HG03159 (cell line): ENCODE measurements around the gene EPHA2.
"Not testable (repeated sequence)": the region's sequence is repeated elsewhere in the genome, so short reads cannot be mapped to it uniquely, and the experiment has no call there.

Experiments used
- ATAC-seq: cut with Tn5 transposase; IDR thresholded peaks from one replicate; pipeline ENCODE4 v1.9.1; 2021; ENCODE audit warnings: mild to moderate bottlenecking, moderate library complexity; ENCODE audit not compliant: unreplicated experiment

The EPHA2 gene

GRCh38 chr1:16168622-16169360 is 12.9 kb upstream of the EPHA2 start:
- no peak for ATAC-seq

GRCh38 chr1:16168144-16168495 is 12.3 kb upstream of the EPHA2 start:
- ATAC-seq, result not testable (repeated sequence)

GRCh38 chr1:16167331-16168143 is 11.7 kb upstream of the EPHA2 start:
- no peak for ATAC-seq

GRCh38 chr1:16166117-16166516 is 10.2 kb upstream of the EPHA2 start:
- no peak for ATAC-seq

- no peak for ATAC-seq
These were observed 9.7 kb upstream of the EPHA2 start for GRCh38 chr1:16165548-16165947.

- no peak for ATAC-seq
These were observed 9.2 kb upstream of the EPHA2 start for GRCh38 chr1:16165073-16165364.

GRCh38 chr1:16164213-16165072 is 8.6 kb upstream of the EPHA2 start:
- no peak for ATAC-seq

GRCh38 chr1:16163608-16164212 is 7.8 kb upstream of the EPHA2 start:
- not testable (repeated sequence) for ATAC-seq

- ATAC-seq, result no peak
These were observed 6.4 kb upstream of the EPHA2 start for GRCh38 chr1:16162163-16162822.

GRCh38 chr1:16161717-16162116 is 5.8 kb upstream of the EPHA2 start:
- no peak for ATAC-seq

- no peak for ATAC-seq
These were observed 3.3 kb upstream of the EPHA2 start for GRCh38 chr1:16158993-16159831.

GRCh38 chr1:16158025-16158424 is 2.2 kb upstream of the EPHA2 start:
- ATAC-seq, result no peak

GRCh38 chr1:16156848-16157495 is 1.1 kb upstream of the EPHA2 start:
- ATAC-seq, result no peak

- no peak for ATAC-seq
These were observed 1.7 kb downstream of the EPHA2 start for GRCh38 chr1:16153999-16154673.

GRCh38 chr1:16153096-16153998 is 2.5 kb downstream of the EPHA2 start:
- no peak for ATAC-seq

GRCh38 chr1:16152481-16153087 is 3.3 kb downstream of the EPHA2 start:
- no peak for ATAC-seq

GRCh38 chr1:16151995-16152384 is 3.9 kb downstream of the EPHA2 start:
- ATAC-seq, result no peak
